ENCODE measurements around the gene PIK3CB.

The PIK3CB gene

DNA sequence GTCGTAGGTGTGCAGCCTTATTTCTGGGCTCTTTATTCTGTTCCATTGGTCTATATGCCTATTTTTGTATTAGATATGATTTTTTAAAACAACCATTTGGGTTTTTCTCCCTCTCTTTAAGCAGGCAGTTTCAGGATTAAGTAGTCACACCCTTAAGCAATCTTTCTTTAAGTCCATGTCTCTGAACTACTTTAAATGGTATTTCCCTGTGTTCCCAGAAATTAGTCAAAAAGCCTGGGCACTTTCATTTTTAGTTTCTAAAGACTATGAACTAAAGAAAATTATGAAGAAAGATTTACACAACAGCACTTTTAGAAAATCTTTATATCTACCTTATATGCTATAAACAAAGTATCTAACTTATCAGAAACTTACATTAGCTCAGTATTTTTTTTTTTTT lies 115.9 kb downstream of the PIK3CB start:
- Histone ChIP-seq H3K9me2 (replicated peaks; ENCODE audit: insufficient read depth, low read length) (no peaks in the 10 kb centered on the region), H3K9me3 (ENCODE audit: insufficient read depth, low read length) (no peaks in the 10 kb centered on the region), H3K4me3 (ENCODE audit: insufficient read depth, low read length, poor library complexity, severe bottlenecking) (no peak overlapping the region), H3K4me2 (ENCODE audit: low read depth, low read length, poor library complexity, severe bottlenecking) (no peak overlapping the region), H3K9ac (ENCODE audit: low read length) (no peak overlapping the region), H3K79me2 (ENCODE audit: insufficient read depth, low read length) (no peaks in the 10 kb centered on the region), H2AFZ (ENCODE audit: low read depth, low read length, severe bottlenecking) (no peak overlapping the region), H3K27ac (ENCODE audit: low read depth, low read length) (no peak overlapping the region), H3K36me3 (ENCODE audit: low read length) (no peaks in the 10 kb centered on the region), H3K27me3 (ENCODE audit: low read length) (no peaks in the 10 kb centered on the region), H3F3A (ENCODE audit: insufficient read depth) (no peaks in the 10 kb centered on the region), H4K20me1 (ENCODE audit: low read depth, low read length) (no peaks in the 10 kb centered on the region)
- TF ChIP-seq, protein P1, sequence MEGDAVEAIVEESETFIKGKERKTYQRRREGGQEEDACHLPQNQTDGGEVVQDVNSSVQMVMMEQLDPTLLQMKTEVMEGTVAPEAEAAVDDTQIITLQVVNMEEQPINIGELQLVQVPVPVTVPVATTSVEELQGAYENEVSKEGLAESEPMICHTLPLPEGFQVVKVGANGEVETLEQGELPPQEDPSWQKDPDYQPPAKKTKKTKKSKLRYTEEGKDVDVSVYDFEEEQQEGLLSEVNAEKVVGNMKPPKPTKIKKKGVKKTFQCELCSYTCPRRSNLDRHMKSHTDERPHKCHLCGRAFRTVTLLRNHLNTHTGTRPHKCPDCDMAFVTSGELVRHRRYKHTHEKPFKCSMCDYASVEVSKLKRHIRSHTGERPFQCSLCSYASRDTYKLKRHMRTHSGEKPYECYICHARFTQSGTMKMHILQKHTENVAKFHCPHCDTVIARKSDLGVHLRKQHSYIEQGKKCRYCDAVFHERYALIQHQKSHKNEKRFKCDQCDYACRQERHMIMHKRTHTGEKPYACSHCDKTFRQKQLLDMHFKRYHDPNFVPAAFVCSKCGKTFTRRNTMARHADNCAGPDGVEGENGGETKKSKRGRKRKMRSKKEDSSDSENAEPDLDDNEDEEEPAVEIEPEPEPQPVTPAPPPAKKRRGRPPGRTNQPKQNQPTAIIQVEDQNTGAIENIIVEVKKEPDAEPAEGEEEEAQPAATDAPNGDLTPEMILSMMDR (IDR thresholded peaks at IDR 0.05; ENCODE audit: insufficient read depth, low read length, poor library complexity, severe bottlenecking) = no peak
- no peak for TF ChIP-seq EZH2phosphoT487 (conservative IDR thresholded peaks at IDR 0.05; ENCODE audit: low read length)

DNA sequence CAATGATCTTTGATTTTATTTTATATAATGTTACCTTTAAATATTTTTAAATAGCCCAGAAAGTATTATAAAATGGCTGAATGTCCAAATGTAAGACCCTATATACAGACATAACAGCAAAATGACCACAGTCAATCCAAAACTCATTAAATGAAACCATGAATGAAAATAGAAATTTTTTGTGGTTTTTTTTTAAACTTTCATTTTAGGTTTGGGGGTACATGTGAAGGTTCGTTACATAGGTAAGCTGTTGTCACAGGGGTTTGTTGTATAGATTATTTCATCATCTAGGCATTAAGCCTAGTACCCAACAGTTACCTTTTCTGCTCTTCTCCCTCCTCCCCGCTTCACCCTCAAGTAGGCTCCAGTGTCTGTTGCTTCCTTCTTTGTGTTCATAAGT lies 117.4 kb downstream of the PIK3CB start:
- no peaks in the 10 kb centered on the region for H3K9me2 ChIP-seq (replicated peaks; ENCODE audit: insufficient read depth, low read length)
- no peaks in the 10 kb centered on the region for H3K9me3 ChIP-seq (ENCODE audit: insufficient read depth, low read length)
- TF ChIP-seq EZH2phosphoT487 (conservative IDR thresholded peaks at IDR 0.05; ENCODE audit: low read length) = no peak
- TF ChIP-seq, protein P1 (IDR thresholded peaks at IDR 0.05; ENCODE audit: insufficient read depth, low read length, poor library complexity, severe bottlenecking) = no peak
- no peaks in the 10 kb centered on the region for H3K36me3 ChIP-seq (ENCODE audit: low read length)
- H3K27me3 ChIP-seq (ENCODE audit: low read length) = no peaks in the 10 kb centered on the region
- no peak overlapping the region for H3K27ac ChIP-seq (ENCODE audit: low read depth, low read length)
- H3F3A ChIP-seq (ENCODE audit: insufficient read depth) = no peaks in the 10 kb centered on the region
- no peaks in the 10 kb centered on the region for H4K20me1 ChIP-seq (ENCODE audit: low read depth, low read length)
- no peaks in the 10 kb centered on the region for H3K79me2 ChIP-seq (ENCODE audit: insufficient read depth, low read length)
- H2AFZ ChIP-seq (ENCODE audit: low read depth, low read length, severe bottlenecking) = no peak overlapping the region
- H3K4me3 ChIP-seq (ENCODE audit: insufficient read depth, low read length, poor library complexity, severe bottlenecking) = no peak overlapping the region
- no peak overlapping the region for H3K9ac ChIP-seq (ENCODE audit: low read length)
- H3K4me2 ChIP-seq (ENCODE audit: low read depth, low read length, poor library complexity, severe bottlenecking) = no peak overlapping the region

DNA sequence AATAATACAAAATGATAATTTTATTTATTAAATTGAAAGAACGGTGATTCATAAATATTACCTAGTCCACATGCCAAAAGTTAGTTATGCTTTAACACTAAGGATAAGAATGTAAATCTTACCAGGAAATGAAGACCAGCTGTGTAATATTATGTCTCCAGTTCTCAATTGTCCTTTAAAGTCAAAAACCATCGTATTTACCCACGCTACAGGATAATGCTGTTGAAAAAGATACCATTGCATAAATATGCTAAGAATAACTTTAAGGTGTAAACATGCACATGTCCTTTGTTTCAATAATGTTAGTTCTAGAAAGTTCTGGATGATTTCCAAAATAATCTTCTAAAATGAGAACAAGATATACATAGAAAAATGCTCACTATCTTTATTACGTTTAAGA lies 122.6 kb downstream of the PIK3CB start:
- Histone ChIP-seq H3K36me3 (ENCODE audit: low read length) (no peaks in the 10 kb centered on the region), H3K27ac (ENCODE audit: low read depth, low read length) (no peak overlapping the region), H3F3A (ENCODE audit: insufficient read depth) (no peaks in the 10 kb centered on the region), H3K4me2 (ENCODE audit: low read depth, low read length, poor library complexity, severe bottlenecking) (no peak overlapping the region), H3K9me3 (ENCODE audit: insufficient read depth, low read length) (no peaks in the 10 kb centered on the region), H3K27me3 (ENCODE audit: low read length) (no peaks in the 10 kb centered on the region), H3K79me2 (ENCODE audit: insufficient read depth, low read length) (no peaks in the 10 kb centered on the region), H3K9me2 (replicated peaks; ENCODE audit: insufficient read depth, low read length) (no peaks in the 10 kb centered on the region), H3K9ac (ENCODE audit: low read length) (no peak overlapping the region), H3K4me3 (ENCODE audit: insufficient read depth, low read length, poor library complexity, severe bottlenecking) (no peak overlapping the region), H2AFZ (ENCODE audit: low read depth, low read length, severe bottlenecking) (no peak overlapping the region), H4K20me1 (ENCODE audit: low read depth, low read length) (no peaks in the 10 kb centered on the region)
- TF ChIP-seq EZH2phosphoT487 (conservative IDR thresholded peaks at IDR 0.05; ENCODE audit: low read length) = no peak
- TF ChIP-seq, protein P1 (IDR thresholded peaks at IDR 0.05; ENCODE audit: insufficient read depth, low read length, poor library complexity, severe bottlenecking) = no peak
